ENCODE measurements around the gene CARMIL1.

The CARMIL1 gene

GRCh38 chr6:25337431-25337830 lies 58.3 kb downstream of the CARMIL1 start:
- TF ChIP-seq CTCF (conservative IDR thresholded peaks at IDR 0.05) = no peak

GRCh38 chr6:25340431-25341202 lies 61.4 kb downstream of the CARMIL1 start:
- no peak for TF ChIP-seq CTCF (conservative IDR thresholded peaks at IDR 0.05)
- no peak overlapping the region for H3K27ac ChIP-seq

More at GRCh38 chr6:25337431-25337830, 58.3 kb downstream of the CARMIL1 start:
- H3K27ac ChIP-seq = no peak overlapping the region

DNA sequence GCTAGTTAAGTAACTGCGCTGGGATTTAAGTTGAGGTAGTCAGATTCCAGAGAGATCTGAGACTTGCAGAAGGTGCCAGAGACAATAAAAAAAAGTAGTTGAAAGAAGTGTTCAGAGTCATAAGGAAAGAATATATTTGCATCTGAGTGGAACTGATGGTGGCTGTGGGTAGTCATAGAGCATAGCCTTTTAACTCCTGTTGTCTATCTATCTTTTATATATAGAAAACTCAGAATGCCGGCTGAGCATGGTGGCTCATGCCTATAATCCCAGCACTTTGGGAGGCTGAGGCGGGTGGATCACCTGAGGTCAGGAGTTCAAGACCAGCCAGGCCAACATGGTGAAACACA lies 62.0 kb downstream of the CARMIL1 start:
- TF ChIP-seq CTCF (conservative IDR thresholded peaks at IDR 0.05) = no peak
- H3K27ac ChIP-seq = no peak overlapping the region

- no peak overlapping the region for H3K27ac ChIP-seq
- no peak for TF ChIP-seq CTCF (conservative IDR thresholded peaks at IDR 0.05)
Measured at GRCh38 chr6:25341923-25342619, 62.9 kb downstream of the CARMIL1 start.

DNA sequence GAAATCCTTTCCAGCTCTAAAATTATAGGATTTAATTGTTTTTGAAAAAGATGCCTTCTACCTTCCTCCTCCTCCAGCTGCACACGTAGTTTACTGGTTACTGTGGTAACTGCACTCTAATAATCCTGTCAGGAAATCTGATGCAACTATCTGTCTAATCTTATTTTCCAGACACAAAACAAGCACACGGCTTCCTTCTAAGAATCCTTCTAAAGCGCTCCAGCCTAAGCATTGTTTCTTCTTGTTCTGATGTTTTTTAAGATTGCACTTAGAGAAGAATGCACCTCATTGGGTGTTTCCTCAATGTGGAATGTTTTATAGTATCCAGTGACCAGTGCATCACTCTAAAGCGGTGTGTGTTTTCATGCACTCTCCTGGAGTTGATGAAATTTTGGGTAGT lies 63.6 kb downstream of the CARMIL1 start:
- H3K27ac ChIP-seq = no peak overlapping the region
- TF ChIP-seq CTCF (conservative IDR thresholded peaks at IDR 0.05) = no peak

GRCh38 chr6:25343984-25344383 lies 64.8 kb downstream of the CARMIL1 start:
- H3K27ac ChIP-seq = no peak overlapping the region
- no peak for TF ChIP-seq CTCF (conservative IDR thresholded peaks at IDR 0.05)

GRCh38 chr6:25344827-25345226 lies 65.7 kb downstream of the CARMIL1 start:
- TF ChIP-seq CTCF (conservative IDR thresholded peaks at IDR 0.05) = no peak
- no peak overlapping the region for H3K27ac ChIP-seq

All from VCaP (cell line).